T-helper 2 cell treated with Interferon-gamma antibody and Interleukin-4, amounts not matched to agents 100 ng/mL and 5 ng/mL, for 36 hours (primary cell): ENCODE results near the gene IL4R. TPM values are rescaled to one million over a fixed set of nuclear protein-coding genes. Genes with fewer than 3 reads are reported as not detected.
"Not testable (repeated sequence)": the region's sequence is repeated elsewhere in the genome, so short reads cannot be mapped to it uniquely, and the experiment has no call there.

Experiments used
- intact Hi-C: fragments of 100-400 bp; cut with micrococcal nuclease; formaldehyde crosslinking; loops from one replicate; pipeline ENCODE4 v1.15.1; 2023
- total RNA-seq: library from RNA; stranded (reverse); gene quantifications from 2 replicates; pipeline ENCODE4 v1.2.3, GENCODE V29; 2022

Gene IL4R
- total RNA-seq, 1 donor from 2014 or later, result 411 TPM

DNA sequence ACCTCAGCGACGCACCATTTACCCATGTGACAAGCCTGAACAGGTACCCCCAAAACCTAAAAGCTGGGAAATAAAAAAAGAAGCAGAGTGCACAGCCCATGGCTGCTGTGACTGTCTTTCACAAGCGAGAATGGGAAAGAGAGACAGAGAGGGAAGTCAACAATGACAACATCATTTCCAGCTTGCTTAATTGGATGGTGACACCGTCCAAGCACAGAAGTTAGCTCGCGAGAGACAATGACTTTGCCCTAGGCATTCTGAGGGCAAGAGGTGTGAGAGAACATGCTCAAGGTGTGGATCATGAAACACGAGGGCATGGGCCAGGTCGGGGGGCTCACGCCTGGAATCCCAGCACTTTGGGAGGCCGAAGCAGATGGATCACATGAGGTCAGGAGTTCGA is 25.9 kb upstream of the IL4R start:
- intact Hi-C loops, result no loop called here

DNA sequence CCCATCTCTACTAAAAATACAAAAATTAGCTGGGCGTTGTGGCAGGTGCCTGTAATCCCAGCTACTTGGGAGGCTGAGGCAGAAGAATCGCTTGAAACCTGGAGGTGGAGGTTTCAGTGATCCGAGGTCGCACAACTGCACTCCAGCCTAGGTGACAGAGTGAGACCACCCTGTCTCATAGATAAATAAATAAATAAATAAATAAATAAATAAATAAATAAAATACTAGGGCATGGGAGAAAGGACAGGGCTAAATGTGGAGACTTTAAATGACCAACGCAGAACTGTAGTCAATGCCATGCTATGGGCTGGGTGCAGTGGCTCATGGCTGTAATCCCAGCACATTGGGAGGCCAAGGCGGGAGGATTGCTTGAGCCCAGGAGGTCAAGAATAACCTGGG is 25.5 kb upstream of the IL4R start:
- intact Hi-C loops, result not testable (repeated sequence)

DNA sequence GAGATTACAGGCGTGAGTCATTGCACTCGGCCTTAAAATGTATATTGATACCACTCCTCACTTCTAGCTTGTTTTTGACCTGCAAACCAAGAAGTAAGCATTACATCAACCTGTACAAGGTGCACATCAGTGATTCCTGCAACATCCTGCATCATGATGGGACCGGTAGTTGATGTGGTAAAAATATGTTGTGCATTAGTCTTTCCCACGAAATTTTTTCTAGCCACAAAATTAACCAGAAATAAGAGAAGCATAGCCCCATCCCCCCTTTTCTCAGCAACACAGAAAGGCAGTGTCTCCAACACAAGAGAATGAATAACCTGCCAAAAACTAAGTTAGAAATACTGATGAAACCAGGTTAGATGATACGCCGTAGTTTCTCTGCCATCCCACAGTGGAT is 24.1 kb upstream of the IL4R start:
- intact Hi-C loops, result no loop called here

DNA sequence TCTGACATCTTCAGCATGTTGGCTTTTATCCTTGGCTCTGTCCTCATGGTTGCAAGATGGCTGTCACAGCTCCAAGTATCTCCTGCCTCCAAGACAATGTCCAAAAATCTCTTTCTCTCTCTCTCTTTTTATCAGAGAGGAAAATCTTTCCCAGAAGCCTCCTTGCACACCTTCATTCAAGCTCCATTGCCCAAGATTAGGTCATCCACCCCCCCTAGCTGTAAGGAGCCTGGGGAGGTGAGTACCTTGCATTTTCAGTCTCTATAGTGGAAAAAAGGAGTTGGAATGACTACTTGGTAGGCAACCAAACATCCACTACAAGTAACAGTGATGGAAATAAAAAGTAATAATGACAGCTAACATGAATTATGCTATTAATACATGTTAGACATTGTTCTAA is 23.2 kb upstream of the IL4R start:
- intact Hi-C loops, result no loop called here

DNA sequence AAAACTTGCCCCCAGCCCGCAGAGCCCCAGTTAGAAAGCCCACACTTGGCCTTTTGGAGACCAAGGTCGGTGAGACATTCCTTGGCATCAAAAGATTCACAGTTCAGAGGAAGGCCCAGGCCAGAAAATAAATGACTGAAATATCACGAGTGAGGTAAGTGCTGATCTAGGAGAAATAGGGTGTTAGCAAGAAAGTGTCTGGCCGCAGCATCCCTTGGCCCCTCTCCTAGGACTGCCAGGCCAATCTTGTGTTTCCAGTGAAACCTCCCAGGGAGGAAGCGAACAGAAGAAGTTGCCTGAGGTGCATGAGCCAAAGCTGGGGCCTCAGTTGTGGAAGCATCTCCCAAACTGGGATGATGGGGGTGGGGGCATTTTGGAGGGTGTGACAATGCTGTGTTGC is 22.7 kb upstream of the IL4R start:
- intact Hi-C loops, result no loop called here

DNA sequence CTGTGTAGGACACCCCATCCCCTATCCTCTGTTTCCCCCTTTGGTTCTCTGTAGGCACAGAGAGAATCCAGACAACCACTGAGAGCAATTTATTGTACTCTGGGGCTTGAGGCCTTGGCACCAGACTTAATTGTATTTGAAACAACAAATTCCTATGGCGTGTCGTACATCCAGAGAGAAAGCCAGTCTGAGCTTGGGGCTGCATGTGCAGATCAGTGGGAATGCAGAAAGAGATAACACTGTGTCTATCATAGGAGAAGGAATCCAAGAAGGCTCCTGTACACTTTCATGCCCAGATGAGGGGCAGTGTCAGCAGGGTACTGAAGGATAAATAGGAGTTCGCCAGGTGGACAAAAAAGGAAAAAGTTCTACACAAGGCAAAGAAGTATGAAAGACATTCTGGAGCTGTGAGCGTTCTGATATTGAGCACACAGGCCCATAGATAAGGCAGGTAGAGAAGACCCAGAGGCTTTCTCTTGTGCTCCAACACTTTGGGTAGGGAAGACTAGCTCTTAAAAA is 22.0 kb upstream of the IL4R start:
- intact Hi-C loops, result no loop called here

DNA sequence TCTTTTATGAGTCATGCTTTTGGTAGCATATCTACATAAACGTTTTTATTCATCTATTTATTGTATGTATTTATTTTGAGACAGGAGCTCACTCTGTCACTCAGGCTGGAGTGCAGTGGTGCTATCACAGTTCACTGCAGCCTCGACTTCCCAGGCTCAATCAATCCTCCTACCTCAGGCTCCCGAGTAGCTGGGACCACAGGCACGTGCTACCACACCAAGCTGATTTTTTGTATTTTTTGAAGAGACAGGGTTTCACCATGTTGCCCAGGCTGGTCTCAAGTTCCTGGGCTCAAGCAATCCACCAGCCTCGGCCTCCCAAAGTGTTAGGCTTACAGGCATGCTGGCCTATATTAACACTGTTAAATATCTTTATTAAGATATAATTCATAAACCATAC is 20.4 kb upstream of the IL4R start:
- intact Hi-C loops, result no loop called here

DNA sequence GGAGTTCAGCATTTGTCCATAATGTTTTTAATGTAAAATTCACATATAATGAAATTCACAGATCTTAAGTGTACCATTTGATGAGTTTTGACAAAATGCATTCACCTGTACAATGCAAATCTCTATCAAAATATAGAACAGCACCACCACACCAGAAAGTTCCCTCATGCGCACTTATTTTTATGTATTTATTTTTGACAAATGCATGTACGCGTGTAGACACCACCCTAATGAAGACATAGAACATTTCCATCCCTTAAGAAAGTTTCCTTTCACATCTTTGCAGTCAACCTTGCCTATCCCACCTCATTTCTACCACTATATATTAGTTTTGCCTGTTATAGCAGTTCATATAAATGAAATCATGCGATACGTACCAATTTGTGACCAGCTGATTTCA is 15.6 kb upstream of the IL4R start:
- intact Hi-C loops, result no loop called here

DNA sequence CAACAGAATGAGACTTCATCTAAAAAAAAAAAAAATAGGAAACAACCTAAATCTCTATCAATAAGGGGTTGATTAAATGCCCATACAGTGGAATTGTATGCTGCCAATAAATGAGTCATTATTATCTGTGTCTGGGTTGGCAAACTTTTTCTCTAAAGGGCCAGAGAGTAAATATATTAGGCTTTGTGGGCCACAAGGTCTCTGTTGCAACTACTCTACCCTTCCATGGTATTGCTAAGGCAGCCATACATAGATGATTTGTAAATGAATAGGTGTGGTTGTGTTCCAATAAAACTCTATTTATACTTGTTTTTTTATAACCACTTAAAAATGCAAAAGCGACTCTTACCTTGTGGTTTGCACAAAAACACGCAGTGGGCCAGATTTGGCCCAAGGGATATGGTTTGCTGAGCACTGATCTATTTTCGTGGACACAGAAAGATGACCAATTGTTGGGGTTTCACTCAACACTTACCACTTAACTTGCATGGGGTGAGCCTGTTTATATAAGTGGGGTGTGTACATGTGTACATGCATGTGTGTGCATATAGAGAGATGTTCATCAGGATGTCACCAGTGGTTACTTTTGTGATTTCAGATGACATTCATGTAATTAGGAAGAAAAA is 12.4 kb upstream of the IL4R start:
- intact Hi-C loops, result no loop called here

DNA sequence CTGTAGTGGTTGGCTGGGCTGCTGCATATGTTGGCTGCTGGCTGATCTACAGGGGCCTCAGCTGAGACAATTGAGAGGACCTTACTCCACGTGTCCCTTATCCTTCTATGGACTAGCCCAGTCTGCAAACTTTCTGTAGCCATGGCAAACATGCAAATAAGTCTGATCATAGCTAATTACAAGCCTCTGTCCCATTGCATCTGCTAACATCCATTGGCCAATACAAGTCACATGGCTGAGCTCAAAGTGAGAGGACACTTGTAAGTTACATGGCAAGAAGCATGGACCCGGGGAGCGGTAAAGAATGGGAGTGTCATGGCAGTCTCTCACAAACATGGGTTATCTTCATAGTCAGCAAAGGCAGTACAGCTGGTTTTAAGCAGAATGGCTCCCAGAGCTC is 11.6 kb upstream of the IL4R start:
- intact Hi-C loops, result no loop called here

DNA sequence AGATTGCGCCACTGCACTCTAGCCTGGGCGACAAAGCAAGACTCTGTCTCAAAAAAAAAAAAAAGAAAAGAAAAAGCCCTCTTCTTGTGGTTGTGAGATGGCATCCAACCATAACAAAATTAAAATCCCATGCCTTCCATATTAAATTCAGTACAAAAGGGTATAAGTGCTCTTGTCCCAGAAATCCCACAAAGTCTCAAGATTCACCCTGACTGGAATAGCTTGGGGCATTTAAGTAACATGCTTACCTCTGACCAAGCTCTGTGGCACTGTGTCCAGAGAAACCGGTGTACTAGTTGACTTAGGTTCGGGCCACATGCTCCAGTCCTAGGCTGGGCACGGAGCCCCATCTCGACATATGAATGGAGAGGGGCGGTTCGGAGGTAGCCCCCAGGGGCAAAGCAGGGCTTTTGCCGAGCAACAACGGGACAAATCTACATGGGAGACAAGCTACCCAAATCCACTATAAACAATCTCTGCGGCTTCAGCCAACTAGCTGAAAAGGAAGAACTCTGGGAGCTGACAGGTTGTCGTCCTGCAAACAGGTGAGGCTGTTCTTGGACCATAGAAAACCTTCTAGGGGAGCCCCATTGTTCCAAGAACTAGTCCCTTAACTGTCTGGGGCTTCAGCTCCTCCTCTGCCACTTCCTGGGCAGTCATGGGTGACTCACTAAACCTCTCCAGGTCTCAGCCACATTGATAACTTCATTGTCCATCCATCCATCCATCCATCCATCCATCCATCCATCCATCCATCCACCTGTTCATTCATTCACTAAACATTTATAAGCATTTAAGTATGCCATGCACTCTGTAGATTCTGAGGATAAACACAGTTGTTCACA is 10.3 kb upstream of the IL4R start:
- intact Hi-C loops, result no loop called here

DNA sequence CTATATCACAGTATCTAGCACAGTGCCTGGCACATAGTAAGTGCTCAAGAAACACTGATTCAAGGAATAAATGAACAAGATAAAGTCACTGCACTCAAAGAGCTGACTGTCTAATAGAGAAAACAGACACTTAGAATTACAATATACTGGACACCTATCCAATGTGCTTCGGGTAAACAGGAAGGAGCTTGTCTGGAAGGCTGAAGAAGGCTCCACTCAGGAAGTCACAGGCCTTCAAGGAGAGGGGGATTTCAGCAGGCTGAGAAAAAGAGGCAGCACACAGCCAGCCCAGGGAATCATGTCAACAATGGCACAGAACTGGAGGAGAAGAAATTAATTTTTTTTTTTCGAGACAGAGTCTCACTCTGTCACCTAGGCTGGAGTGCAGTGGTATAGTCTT is 9.7 kb upstream of the IL4R start:
- intact Hi-C loops, result no loop called here

DNA sequence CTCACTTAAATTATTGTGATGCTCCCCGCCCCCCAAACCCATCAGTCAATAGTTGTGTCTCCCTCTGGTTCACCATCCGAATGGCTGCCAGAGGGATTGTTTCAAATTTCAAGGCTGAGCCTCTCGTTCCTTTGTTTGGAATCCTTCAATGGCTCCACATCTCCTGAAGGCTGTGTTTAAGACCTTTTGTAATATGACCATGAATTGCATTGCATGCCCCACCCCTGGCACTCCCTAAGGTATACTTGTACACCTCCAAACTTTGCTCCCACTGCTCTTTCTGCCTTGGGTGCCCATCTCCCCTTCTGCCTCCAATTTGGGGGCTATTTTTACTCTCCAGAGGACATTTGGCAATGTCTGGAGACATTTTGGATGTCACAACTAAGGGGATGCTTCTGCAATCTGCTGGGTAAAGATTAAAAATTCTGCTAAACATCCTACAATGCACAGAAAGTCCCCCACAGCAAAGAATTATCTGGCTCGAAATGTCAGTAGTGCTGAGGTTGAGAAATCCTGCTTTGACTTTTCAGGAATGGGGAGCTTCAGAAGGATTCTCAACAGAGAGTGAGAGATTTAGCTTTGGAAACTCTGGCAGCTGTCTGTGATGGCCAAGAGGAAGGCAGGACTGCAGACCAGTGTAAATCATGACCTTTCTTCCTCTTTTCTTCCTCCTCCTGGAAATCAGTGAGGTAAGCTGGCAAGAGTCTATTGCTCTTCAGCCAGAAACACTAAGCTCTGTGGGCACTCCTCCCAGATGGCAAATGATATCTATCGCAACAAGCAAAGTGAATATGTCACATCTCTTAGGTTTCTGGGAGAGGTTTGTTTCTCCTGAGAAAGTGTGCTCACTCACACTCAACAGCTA is 8.7 kb upstream of the IL4R start:
- intact Hi-C loops, result no loop called here

DNA sequence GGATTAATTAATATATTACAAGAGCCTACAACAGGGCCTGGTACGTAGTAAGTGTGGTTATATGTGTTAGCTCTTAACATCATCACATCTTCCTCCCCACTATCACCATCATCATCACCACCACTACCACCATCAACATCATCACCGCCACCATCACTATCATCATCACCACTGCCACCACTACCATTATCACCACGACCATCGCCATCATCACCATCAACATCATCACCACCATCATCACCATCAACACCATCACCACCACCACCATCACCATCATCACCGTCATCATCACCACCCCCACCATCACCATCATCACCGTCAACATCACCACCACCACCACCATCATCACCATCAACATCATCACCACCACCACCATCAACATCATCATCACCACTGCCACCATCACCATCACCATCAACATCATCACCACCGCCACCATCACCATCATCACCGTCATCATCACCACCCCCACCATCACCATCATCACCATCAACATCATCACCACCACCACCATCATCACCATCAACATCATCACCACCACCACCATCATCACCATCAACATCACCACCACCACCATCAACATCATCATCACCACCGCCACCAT is 7.8 kb upstream of the IL4R start:
- intact Hi-C loops, result no loop called here

DNA sequence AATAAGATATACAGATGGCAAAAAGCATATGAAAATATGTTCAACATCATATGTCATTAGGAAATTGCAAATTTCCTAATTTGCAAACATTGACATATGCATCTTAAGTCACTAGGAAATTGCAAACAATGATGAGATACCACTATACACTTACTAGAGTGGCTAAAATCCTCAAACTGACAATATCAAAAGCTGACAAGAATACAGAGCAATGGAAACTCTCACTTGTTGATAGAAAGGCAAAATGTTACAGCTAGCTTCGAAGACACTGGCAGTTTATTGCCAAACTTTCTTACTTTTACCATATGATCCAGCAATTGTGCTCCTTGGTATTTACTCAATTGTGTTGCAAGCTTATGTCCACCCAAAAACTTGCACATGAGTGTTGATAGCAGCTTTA is 5.0 kb upstream of the IL4R start:
- intact Hi-C loops, result no loop called here

DNA sequence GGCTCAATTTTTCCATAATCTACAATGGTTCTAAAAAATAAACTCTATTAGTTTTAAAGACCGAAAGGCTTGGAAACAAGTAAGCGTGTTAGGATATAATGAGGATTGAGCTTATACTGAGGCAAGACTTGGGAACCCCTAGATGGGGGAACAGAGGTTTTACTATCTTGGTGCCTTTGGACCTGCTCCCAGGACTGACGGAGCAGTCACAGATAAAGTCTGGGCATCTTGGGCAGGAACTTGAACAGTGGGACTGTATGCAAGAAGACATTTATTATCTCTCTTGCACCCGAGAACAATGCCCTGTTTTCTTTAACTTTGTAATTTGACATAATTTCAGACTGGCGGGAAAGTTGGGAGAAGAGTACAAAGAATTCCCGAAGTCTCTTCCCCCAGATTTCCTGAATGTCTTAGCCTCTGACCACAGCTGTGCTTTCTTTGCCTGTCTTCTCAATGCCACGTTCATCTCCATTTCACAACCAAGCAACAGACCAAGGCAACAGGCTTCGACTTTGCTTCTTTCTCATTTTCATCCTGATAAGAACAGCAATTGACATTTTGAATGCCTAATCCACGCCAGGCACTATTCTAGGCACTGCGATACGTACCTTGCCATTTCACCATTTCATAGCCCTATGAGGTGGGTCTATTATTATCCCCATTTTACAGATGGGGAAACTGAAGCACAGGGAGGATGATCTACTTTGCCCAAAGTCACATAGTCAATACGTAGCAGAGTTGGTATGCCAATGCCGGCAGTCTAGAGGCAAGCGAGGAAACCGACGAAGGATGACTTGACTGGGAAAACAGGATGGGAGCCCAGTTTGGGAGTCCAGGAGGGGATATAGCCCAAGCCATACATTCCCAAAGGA is 3.0 kb upstream of the IL4R start:
- intact Hi-C loops, result no loop called here

DNA sequence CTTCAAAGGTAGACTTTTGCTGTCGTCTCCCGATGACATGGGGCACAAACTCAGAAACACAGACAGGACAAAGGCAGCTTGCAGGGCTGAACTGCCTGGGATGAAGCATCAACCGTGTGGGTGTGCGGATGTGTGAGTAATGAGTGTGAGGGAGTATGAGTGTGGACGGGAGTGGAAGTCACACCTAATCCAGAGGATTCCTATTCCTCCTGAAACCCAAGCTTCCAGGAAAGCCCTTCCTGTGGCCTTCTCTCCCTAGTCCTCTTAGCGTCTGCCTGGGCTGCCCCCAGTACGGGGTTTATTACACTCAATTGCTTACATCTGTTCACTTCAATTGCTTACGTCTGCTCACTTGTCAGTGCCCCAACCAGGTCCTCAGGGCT is 2.3 kb upstream of the IL4R start:
- intact Hi-C loops, result no loop called here

DNA sequence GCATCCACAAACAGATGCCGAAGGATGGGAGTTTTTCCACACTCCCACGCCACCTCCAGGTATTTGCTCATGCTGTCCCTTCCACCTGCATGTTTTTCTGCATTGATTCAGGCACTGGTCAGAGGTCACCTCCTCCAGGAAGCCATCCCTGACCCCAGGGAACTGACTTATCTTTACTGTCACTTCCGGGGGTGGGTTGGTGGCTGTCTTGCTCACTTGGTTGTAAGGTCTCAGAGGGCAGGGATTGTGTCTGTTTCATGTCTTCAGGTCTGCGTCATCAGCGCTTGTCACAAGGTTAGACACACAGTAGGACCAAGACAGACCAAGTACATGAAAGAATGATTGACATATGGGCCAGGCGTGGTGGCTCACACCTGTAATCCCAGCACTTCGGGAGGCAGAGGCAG is 1.9 kb upstream of the IL4R start:
- intact Hi-C loops, result loop anchor here (2.0 kb wide), 1 partner anchor 15 kb away; no protein-coding TSS in a partner anchor

DNA sequence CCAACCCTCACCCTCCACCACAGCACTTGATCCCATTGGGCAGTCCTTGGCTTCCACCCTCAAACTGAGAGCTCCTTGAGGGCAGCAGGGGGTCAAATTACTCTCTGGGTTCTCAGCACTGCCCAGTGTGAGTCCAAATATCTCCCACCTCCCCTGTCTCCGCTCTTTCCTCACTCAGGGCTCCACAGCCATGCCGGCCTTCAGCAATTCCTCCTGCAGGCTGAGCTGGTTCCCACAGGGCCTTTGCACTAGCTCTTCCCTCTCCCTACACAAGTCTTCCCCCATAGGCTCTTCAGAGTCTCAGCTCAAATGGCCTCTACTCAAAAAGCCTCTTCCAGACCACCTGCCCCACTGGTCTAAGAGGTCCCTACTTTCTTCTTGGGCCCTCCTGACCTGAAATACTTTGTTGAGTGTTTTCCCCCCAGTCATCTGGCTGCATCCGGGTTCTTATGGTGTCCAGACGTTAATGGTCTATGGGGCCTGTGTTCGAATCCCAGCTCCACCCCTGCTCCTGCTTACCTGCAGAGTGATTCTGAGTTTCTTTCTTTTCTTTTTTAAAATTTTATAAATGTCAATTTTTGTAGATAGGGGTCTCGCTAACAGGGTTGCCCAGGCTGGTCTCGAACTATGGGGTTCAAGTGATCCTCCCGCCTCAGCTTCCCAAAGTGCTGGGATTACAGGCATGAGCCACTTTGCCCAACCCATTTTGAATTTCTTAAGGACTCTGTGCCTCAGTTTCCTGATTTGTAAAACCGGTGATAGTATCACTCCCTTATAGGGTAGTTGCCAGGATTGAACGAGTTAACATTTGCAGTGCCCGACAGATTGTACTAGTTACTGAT is 973 bp upstream of the IL4R start:
- intact Hi-C loops, result loop anchor here (2.0 kb wide), 1 partner anchor 16 kb away; no protein-coding TSS in a partner anchor
